ENCODE measurements around the gene COG3. TPM values are rescaled to one million over a fixed set of nuclear protein-coding genes. Genes with fewer than 3 reads are reported as not detected.

The COG3 gene
- total and polyA plus RNA-seq, 2 of the 13 experiments (the other 11 are each of a cell fraction or from before 2014, with no cell fraction given): 37.8 to 47.5 TPM

GRCh38 chr13:45417790-45418534 is 46.8 kb upstream of the COG3 start, which contains the start of gene SLC25A30 (continued):
- no peak for TF ChIP-seq AHDC1 (CRISPR knock-in tag; IDR thresholded peaks at IDR 0.05; ENCODE audit: borderline replicate concordance)
- peak; percentile 56 for TF ChIP-seq ZNF574 (CRISPR knock-in tag; IDR thresholded peaks at IDR 0.05)
- no peak for TF ChIP-seq TRIM24 (CRISPR knock-in tag; IDR thresholded peaks at IDR 0.05)
- TF ChIP-seq ZNF343 (CRISPR knock-in tag; IDR thresholded peaks at IDR 0.05): no peak
- peak; percentile 77 for TF ChIP-seq PHF21A (CRISPR knock-in tag; IDR thresholded peaks at IDR 0.05)
- TF ChIP-seq ZBTB46 (CRISPR knock-in tag; IDR thresholded peaks at IDR 0.05; ENCODE audit: borderline replicate concordance): no peak
- TF ChIP-seq REXO4 (CRISPR knock-in tag; IDR thresholded peaks at IDR 0.05; ENCODE audit: borderline replicate concordance): 0 out of 2 replicates have a peak, but pooled peaks have one; percentile 76
- no peak for TF ChIP-seq MTA3 (CRISPR knock-in tag; IDR thresholded peaks at IDR 0.05)
- TF ChIP-seq KIAA2018 (CRISPR knock-in tag; IDR thresholded peaks at IDR 0.05; ENCODE audit: borderline replicate concordance): no peak
